A549 (cell line): ENCODE measurements around the gene TMC4.

ENCODE experiments used
- CTCF ChIP-seq: fragments of >200 bp; sonication (Bioruptor Twin); formaldehyde crosslinking; IDR thresholded peaks from 3 replicates; pipeline ENCODE4 v1.5.1; 2016
- POLR2A ChIP-seq: IDR thresholded peaks from 2 replicates; pipeline ENCODE4 v1.6.1; 2012; ENCODE audit warnings: mild to moderate bottlenecking, low read length

GRCh38 chr19:54158812-54159351, 14.1 kb downstream of the TMC4 start:
- TF ChIP-seq CTCF: no peak
- TF ChIP-seq POLR2A: no peak
